Suprapubic skin (tissue), 3 donors: ENCODE data around the gene RASGEF1B.

Source experiments
- EP300 ChIP-seq: sonication (generic); formaldehyde crosslinking; IDR thresholded peaks from one replicate; pipeline ENCODE4 v1.6.1; 2017; ENCODE audit warnings: antibody characterized with exemption
- POLR2A ChIP-seq, 2 donors: fragments of 450-650 bp; IDR thresholded peaks; one replicate each; pipeline ENCODE4 v1.6.1; 2017; ENCODE audit warnings: antibody characterized with exemption in 2 of 2, mild to moderate bottlenecking in 2 of 2, moderate library complexity in 2 of 2
- TF ChIP-seq, protein P1 (sequence below), 2 donors: fragments of 200-600 bp in 1 of 2; fragments of 450-650 bp in 1 of 2; sonication (generic) in 1 of 2; IDR thresholded peaks; one replicate each; pipeline ENCODE4 v1.5.1; 2016 to 2019; ENCODE audit warnings: antibody characterized with exemption in 2 of 2, mild to moderate bottlenecking in 1 of 2, moderate library complexity in 1 of 2

DNA sequence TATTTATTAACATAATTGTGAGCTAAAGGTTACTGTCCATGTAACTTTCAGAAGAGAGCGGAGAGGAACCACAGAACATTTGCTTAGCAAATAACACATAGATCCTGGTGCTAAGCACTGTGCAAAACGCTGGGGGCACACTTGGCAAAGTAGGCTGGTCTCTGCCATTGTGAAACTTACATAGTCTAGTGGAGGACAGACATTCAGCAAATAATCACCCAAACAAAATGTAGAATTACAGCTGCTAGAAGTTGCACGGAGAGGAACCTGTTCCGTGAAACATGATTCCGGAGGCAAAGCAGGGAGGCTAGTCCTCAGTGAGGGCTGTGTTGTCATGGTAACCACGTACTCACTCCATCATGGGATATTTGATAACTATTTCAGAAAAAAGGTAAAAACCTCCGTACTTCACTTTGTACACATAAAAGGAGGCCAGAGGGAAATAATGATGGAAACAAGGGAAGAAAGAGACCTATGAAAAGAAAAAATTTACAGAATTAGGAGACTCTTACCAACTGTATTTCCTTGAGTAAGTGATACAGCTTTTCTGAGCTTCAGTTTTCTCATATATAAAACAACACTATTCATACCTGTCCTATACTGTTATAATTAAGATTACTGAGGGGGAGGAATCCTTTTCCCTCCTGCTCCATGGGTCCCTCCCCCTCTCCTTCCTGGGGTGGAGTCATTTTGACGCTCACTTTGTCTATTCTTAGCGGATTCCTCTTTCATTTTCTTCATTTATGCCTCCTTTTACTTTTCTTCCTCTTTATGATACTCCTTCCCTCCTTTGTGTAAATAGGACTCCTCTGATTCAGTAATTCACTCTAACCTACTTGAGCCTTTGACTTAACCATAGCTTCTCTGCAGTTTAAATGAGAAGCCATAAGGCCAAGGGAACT, 825 bp upstream of the RASGEF1B start:
- TF ChIP-seq, protein P1, sequence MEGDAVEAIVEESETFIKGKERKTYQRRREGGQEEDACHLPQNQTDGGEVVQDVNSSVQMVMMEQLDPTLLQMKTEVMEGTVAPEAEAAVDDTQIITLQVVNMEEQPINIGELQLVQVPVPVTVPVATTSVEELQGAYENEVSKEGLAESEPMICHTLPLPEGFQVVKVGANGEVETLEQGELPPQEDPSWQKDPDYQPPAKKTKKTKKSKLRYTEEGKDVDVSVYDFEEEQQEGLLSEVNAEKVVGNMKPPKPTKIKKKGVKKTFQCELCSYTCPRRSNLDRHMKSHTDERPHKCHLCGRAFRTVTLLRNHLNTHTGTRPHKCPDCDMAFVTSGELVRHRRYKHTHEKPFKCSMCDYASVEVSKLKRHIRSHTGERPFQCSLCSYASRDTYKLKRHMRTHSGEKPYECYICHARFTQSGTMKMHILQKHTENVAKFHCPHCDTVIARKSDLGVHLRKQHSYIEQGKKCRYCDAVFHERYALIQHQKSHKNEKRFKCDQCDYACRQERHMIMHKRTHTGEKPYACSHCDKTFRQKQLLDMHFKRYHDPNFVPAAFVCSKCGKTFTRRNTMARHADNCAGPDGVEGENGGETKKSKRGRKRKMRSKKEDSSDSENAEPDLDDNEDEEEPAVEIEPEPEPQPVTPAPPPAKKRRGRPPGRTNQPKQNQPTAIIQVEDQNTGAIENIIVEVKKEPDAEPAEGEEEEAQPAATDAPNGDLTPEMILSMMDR (IDR thresholded peaks at IDR 0.05): peak in 1 of 2 donors; percentile 12
- TF ChIP-seq POLR2A (IDR thresholded peaks at IDR 0.05) (no peak), EP300 (no peak)
